HL-60/S4 treated with retinoic acid at 250 ng/mL for 4 days and 3 days (cell line): ENCODE data around the gene SLC38A8.

ENCODE experiments used
- in situ Hi-C: fragments of 300-500 bp; cut with MboI; formaldehyde crosslinking; loops from 2 replicates; pipeline ENCODE4 v1.7.0; 2022; ENCODE audit warnings: low sequenced_read_pairs

Gene SLC38A8

DNA sequence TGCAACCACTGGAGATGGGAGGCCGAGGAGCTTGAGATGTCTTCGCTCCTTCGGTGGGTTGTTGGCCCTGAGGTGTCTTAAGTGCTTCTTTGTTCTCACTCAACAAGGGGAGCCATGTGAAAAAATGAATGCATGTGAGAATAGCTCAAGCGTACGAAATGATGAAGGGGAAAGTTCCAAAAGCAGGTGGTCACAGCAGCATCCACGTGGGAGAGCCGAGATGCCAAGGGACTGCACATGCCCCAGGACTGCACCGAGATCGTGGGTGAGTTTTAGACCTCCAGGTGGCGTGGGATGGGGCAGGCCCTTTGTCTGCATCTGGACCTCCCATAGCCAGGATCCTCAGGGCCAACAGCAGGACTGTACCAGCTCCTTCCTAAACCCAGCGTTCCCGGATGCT is 8.1 kb downstream of the SLC38A8 start:
- in situ Hi-C loops, result no loop called here

DNA sequence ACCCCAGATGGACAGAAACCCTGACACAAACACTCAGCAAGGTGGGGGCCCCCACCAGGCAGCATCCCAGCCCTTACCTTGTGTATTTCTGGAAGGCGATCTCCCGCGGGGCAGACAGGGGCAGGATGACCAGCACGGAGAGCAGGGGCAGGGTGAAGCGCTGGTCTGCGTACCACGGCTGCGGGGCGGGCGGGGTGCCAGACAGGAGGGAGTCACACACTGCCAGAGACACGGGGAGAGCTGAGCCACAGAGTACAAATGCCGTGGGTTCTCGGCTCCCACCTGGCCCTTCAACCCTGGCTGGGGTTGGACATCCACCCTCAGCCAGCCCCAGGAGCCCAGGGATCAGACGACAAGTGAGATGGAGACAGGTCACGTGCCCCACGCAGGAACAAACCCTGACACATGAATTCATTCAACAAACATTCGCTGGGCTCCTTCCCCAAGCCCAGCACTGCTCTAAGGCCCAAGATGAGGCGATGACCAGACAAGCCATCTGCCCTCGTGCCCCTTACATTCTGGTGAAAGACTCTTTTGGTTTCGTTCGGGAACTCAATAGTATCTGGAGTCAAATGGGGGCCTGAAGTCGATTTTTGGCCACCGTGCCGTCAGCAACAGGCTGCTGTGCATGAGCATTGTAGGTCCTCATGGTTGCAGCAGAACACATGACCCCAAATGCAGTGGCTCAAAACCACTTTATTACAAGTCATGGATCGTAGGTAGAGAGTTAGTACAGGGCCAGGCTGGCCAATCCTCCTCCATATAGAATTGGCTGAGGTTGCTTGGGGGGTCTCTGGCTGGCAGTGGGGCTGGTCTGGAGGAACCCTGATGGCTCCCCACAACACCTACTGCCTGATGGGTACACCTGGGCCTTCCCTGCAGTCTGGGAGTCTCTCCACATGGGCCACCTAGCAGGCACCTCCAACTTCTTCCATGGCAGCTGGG is 9.1 kb downstream of the SLC38A8 start:
- in situ Hi-C loops, result no loop called here

DNA sequence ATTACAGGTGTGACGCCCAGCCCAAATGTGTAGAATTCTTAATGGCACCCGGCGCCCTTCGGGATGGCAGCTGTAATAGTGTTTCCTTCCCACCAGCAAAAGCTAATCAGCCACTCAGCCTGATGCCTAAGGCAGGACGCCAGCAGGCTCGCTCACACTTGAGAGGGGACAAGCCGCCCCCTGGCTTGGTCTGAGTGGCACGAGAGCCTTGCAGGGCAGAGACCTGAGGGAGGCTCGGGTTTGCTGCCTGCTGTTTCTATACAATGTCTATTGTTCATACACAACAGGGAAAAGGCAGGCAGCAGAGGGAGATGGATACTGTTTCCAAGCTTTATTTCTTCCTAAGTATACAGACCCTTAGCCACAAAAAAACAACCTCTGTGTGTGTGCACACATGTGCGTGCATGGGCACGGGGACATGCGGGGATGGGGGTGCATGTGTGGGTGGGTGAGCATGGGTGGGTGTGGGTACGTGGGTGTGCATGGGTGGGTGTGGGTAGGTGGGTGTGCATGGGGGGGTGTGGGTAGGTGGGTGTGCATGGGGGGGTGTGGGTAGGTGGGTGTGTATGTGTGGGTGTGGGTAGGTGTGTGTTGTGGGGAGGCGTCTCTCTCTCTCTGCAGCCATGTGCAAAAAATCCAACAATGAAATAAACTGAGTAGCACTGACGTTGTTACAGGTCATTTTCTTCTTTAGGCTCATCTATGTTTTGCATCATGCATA is 10.0 kb downstream of the SLC38A8 start:
- in situ Hi-C loops, result no loop called here

DNA sequence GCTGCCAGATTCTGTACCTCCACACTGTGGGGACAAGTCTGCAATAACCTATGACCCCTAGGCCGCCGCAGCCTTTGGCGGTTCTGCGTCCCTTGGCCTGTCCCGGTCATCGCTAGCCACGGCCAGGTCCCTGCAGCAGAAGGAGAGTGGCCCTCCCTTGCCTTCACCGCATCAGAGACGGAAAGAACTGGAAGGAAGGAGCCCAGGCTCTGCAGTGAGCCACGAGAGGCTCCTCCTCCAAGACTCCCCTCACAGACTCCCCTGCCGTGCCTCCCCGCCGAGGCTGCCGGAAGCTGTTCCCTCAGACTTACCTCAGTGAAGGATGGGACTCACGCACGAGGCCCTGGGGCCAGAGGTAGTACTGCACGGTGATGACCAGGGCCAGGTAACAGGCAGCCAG is 11.0 kb downstream of the SLC38A8 start:
- in situ Hi-C loops, result no loop called here

DNA sequence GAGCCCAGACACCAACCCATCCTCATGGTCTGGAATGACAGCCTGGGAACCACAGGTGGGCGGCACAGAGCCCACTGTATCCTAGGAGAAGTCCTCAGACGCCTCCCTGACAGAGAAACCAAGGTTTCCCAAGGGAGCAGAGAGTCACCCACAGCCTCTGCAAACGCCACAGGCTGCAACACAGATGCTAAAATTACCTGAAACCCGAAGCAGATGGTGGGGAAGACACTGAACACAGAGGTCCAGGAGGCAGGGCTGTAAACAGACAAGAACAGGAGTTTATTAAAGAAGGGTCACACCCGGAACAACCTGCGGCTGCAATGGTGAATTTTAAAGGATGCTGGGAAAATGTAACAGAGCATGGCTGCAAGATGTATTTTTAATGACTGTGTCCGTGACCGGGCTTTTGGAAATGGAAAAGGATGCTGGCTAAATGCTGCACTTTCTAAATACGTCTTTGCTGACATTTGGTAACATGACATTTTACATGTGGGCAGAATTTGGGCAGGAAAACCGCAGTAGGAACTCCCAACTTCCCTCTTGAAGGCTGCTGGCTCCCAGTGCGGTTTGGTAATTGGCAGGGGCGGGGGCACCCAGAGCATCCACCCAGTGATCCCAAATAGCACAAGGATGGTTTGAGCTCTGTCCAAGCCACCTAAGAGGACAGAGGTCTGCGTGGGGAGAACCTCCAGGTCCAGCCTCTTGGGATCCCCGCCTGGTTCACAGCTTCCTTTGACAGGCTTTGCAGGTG is 13.1 kb downstream of the SLC38A8 start:
- in situ Hi-C loops, result no loop called here

DNA sequence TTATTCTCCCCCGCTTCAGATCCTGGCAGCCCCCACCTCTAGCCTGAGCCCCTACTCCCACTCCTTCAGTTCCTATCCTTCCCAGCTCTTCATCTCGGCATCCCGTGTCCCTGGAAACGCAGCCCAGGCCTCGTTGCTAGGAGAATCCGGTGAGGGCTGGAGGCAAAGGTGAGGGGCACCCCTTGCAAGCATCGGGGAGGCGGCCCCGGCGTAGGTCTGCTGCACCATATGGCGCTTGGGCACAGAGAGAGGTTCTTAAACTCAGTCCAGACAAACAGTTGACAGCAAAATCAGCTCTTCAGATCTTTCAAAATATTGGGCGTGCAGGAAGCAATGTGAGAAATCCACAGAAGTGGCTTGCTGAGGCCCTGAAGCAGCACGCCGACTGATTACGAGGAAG is 15.0 kb downstream of the SLC38A8 start:
- in situ Hi-C loops, result no loop called here

DNA sequence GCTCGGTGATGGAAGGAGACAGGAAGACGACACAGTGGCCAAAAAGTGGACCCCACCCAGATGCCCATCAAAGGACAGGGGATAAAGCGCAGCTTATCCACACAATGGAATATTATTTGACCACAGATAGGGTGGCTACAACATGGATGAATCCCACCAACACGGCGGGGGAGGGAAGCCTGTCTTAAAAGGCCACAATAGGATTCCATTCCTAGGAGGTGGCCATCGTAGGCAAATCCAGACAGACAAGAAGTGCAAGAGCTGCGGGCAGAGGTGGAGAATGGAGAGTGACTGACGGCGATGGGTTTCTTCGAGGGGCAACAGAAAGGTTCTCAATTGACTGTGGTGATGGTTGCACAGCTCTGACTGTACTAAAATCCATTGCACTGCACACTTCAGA is 16.0 kb downstream of the SLC38A8 start:
- in situ Hi-C loops, result no loop called here

DNA sequence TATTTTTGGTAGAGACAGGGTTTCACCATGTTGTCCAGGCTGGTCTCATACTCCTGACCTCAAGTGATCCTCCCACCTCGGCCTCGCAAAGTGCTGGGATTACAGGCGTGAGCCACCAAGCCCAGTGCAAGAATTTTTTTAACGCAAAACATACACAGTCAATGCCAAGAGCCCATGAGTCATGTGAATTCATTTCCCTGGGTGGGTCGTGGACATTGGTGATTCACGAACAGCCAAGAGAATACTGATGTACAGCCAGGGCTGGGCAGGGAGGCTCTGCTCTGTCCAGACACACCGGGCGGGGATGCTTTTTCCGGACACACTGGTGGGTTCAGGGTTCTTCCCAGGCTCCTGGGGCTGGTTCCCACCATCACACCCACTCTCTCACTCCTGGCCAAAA is 17.7 kb downstream of the SLC38A8 start:
- in situ Hi-C loops, result no loop called here

- in situ Hi-C loops, result no loop called here
These were observed 20.0 kb downstream of the SLC38A8 start for GRCh38 chr16:84022644-84023043.

- in situ Hi-C loops, result no loop called here
These were observed 21.1 kb downstream of the SLC38A8 start for GRCh38 chr16:84021488-84021887.

- in situ Hi-C loops, result no loop called here
These were observed 22.2 kb downstream of the SLC38A8 start for GRCh38 chr16:84020353-84020752.

DNA sequence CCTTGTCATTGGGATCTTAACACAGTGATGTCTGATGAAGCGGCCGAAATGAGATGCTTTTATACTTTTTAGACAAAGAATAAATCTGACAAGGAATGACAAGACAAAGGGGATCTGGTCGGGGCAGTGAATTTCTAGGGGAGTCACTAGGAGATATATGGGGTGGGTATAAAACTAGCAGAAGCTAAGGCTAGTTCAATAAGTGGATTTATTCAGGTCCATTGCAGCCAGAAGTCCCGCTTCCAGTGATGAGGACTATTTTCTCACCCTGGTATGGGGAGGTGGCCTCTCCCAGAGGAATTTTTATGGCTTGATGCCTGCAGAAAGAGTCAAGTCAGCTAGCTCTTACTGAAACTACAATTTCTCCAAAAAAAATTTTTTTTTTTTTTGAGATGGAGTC is 23.9 kb downstream of the SLC38A8 start:
- in situ Hi-C loops, result no loop called here

DNA sequence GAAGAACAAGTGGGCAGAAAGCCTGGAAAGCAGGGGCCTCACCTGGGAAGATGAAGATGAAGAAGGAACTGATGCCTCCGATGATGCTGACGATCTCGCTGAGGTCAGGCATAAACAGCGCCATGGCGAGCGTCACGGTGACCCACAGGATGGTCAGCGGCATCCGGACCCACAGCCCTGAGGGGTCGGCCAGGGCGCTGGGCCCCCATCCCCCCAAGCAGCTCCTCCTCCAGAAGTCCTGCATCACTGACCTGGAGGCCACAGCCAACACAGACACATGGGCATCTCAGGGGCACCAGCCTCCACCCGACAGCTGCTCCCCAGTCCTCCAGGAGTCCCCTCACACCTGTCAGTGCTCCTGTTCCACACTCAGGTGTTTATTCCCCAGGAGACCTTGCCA is 26.1 kb downstream of the SLC38A8 start:
- in situ Hi-C loops, result no loop called here

DNA sequence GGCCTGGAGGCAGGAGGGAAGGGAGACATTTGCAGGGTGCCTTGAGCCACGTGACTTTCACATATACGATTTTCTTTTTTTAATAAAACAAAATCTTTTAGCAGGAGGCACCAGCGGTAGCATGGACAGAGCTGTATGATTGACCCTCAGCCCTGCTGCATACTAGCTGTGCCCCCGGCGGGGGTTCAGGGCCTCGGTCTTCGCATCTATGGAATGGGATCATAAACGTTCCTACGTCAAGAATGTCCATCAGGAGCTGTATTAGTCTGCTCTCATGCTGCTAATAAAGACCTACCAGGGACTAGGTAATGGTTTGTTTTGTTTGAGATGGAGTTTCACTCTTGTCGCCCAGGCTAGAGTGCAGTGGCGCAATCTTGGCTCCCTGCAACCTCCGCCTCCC is 27.2 kb downstream of the SLC38A8 start:
- in situ Hi-C loops, result no loop called here

- in situ Hi-C loops, result no loop called here
These were observed 27.8 kb downstream of the SLC38A8 start for GRCh38 chr16:84014570-84015327.

- in situ Hi-C loops, result no loop called here
These were observed 28.6 kb downstream of the SLC38A8 start for GRCh38 chr16:84013787-84014569.

- in situ Hi-C loops, result no loop called here
These were observed 33.3 kb downstream of the SLC38A8 start for GRCh38 chr16:84009282-84009681.

DNA sequence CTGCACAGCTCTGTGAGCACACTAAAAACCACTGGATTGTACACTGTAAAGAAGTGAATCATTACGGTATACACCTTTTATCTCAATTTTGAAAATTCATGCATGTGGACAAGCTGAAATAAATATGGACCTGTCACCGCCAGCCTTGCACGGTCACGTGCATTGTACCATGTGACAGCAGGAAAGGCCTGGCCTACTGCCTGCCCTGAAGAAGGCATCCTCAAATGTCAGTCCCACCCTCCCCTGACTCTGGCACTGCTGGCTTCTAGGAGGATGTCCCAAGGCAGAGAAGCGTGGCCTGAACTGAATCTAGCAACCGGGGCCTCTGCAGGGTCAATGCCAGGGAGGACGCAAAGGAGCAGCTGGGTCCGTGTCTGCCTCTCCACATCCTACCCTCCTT is 34.6 kb downstream of the SLC38A8 start:
- in situ Hi-C loops, result no loop called here

DNA sequence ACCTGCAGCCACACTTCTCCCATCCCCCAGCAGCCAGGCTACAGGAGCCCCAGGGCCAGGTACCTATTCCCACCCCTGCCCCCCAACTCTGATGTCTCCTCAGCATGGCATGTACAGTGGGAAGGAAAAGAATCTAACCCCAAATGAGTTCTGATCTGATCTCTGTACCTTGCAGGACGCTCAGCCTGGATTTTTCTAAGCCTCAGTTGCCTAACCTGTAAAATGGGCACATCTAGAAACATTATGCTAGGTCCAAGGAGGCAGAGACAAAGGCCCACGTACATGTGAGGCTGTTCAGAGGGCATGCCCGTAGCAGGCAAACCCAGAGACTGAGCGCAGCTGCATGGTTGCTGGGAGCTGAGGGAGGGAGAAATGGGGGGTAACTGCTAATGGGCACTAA is 35.1 kb downstream of the SLC38A8 start:
- in situ Hi-C loops, result no loop called here

DNA sequence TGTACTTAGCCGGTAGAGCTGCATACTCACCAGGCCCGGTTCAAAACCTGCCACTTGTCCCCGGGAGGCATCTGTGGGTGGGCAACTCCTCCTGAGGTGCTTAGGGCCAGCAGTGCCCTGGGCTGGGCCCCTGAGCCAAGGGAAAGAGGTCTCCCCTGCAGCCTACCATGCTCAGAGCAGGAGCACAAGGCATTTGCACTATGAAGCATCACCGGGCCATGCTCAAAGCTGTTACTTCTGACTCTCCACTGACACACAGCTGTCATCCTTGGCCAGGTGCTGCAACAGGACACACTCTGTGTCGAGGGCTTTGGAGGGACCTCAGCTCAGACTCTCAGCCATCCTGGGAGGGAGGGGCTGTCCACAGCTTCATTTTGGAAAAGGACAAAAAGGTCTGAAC is 37.2 kb downstream of the SLC38A8 start:
- in situ Hi-C loops, result no loop called here
